DND-41 (cell line): ENCODE data around the gene DYDC1.

Source experiments
- ATAC-seq: fragments of 200-7000 bp; cut with Tn5 transposase; 3 replicates; pipeline ENCODE4 v1.9.1; 2021; ENCODE audit warnings: low read depth; ENCODE audit not compliant: insufficient read depth
- DNase-seq: peaks from one replicate; pipeline ENCODE4 v3.0.0-alpha.2; 2020
- H2AFZ ChIP-seq: 2 replicates; pipeline ENCODE4 v1.6.0; 2012; ENCODE audit warnings: low read depth, low read length
- H3K27ac ChIP-seq: 2 replicates; pipeline ENCODE4 v1.5.1; 2012; ENCODE audit warnings: low read length, inconsistent platforms
- H3K27me3 ChIP-seq: fragments of 200-600 bp; sonication (generic); 2 replicates; pipeline ENCODE4 v1.6.0; 2012; ENCODE audit warnings: low read length, mild to moderate bottlenecking, inconsistent platforms; ENCODE audit not compliant: insufficient read depth, poor library complexity
- H3K36me3 ChIP-seq: 2 replicates; pipeline ENCODE4 v1.5.1; 2012; ENCODE audit warnings: low read length, inconsistent platforms; ENCODE audit not compliant: insufficient read depth
- H3K4me1 ChIP-seq: 2 replicates; pipeline ENCODE4 v1.5.1; 2012; ENCODE audit warnings: mild to moderate bottlenecking, low read length; ENCODE audit not compliant: insufficient read depth
- H3K4me2 ChIP-seq: 2 replicates; pipeline ENCODE4 v1.6.0; 2012; ENCODE audit warnings: mild to moderate bottlenecking, moderate library complexity, low read length, inconsistent platforms; ENCODE audit not compliant: insufficient read depth
- H3K4me3 ChIP-seq, 2 experiments: fragments of 200-600 bp in 1 of 2; shearing (Covaris generic) in 1 of 2; 2 replicates each; pipeline ENCODE4 v1.5.1; 2012 to 2016; ENCODE audit warnings: inconsistent platforms in 2 of 2, low read length in 2 of 2, mild to moderate bottlenecking in 2 of 2, low read depth in 1 of 2, moderate library complexity in 1 of 2
- H3K79me2 ChIP-seq: 2 replicates; pipeline ENCODE4 v1.6.0; 2012; ENCODE audit warnings: low read length, inconsistent platforms; ENCODE audit not compliant: insufficient read depth
- H3K9ac ChIP-seq: 2 replicates; pipeline ENCODE4 v1.6.0; 2012; ENCODE audit warnings: low read depth, mild to moderate bottlenecking, inconsistent platforms, low read length, moderate library complexity
- H3K9me3 ChIP-seq: 2 replicates; pipeline ENCODE4 v1.5.1; 2012; ENCODE audit warnings: low read length, moderate library complexity, mild to moderate bottlenecking, inconsistent platforms; ENCODE audit not compliant: insufficient read depth, severe bottlenecking
- H4K20me1 ChIP-seq: 2 replicates; pipeline ENCODE4 v1.6.0; 2012; ENCODE audit warnings: low read length; ENCODE audit not compliant: insufficient read depth
- EZH2 ChIP-seq: IDR thresholded peaks from 3 replicates; pipeline ENCODE4 v1.6.1; 2012; ENCODE audit warnings: borderline replicate concordance, low read depth, mild to moderate bottlenecking, moderate library complexity, low read length, inconsistent platforms; ENCODE audit not compliant: severe bottlenecking
- TF ChIP-seq, protein P1 (sequence below): IDR thresholded peaks from 2 replicates; pipeline ENCODE4 v1.5.1; 2012; ENCODE audit warnings: borderline replicate concordance, low read length, moderate library complexity, mild to moderate bottlenecking; ENCODE audit not compliant: poor library complexity, severe bottlenecking; ENCODE audit errors: extremely low read depth

DYDC1 gene

DNA sequence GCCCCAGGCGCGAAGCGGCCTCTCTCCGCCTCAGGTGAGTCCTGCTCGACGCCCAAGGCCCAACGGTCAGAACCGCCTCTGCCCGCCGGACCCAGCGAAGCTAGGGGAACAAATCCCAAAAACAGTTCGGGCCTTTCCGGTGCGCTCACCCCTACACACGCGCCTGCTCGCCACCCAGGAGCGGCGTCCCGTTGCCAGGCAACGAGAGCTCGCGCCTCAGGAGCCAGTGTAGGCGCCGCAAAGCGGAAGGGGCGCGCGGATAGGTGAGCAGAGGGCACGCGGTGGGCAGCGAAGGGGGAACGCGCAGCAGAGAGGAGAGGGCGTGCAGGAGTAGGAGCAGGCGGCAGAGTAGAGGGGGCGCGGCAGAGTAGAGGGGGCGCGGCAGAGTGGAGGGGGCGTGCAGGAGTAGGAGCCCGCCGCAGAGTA lies at the start of gene DYDC1, which contains the start of gene DYDC2:
TSS of gene DYDC1 (minus strand) at position 193 of the 426 bp plus-strand sequence. CDS start 4,154 bp downstream, outside the sequence.
TSS of gene DYDC2 (plus strand) at position 219 of the 426 bp plus-strand sequence. CDS start 5,663 bp downstream, outside the sequence.
- peaks cover 4% of the 10 kb centered on the region for H3K27me3 ChIP-seq
- H3K27ac ChIP-seq, result no peak within 1 kb of the TSS
- no peak within 1 kb of the TSS for H3K4me3 ChIP-seq
- H3K4me1 ChIP-seq, result no peaks in the 10 kb centered on the region
- H3K9me3 ChIP-seq, result no peaks in the 10 kb centered on the region
- no peak within 1 kb of the TSS for H2AFZ ChIP-seq
- DNase-seq, result no peak
- no peaks in the 10 kb centered on the region for H4K20me1 ChIP-seq
- H3K9ac ChIP-seq, result no peak within 1 kb of the TSS
- H3K36me3 ChIP-seq, result no peaks in the 10 kb centered on the region
- no peak within 1 kb of the TSS for H3K4me2 ChIP-seq
- ATAC-seq, result no peak
- TF ChIP-seq EZH2, result no peak
- TF ChIP-seq, protein P1, sequence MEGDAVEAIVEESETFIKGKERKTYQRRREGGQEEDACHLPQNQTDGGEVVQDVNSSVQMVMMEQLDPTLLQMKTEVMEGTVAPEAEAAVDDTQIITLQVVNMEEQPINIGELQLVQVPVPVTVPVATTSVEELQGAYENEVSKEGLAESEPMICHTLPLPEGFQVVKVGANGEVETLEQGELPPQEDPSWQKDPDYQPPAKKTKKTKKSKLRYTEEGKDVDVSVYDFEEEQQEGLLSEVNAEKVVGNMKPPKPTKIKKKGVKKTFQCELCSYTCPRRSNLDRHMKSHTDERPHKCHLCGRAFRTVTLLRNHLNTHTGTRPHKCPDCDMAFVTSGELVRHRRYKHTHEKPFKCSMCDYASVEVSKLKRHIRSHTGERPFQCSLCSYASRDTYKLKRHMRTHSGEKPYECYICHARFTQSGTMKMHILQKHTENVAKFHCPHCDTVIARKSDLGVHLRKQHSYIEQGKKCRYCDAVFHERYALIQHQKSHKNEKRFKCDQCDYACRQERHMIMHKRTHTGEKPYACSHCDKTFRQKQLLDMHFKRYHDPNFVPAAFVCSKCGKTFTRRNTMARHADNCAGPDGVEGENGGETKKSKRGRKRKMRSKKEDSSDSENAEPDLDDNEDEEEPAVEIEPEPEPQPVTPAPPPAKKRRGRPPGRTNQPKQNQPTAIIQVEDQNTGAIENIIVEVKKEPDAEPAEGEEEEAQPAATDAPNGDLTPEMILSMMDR, result no peak
- H3K79me2 ChIP-seq, result no peaks in the 10 kb centered on the region

DNA sequence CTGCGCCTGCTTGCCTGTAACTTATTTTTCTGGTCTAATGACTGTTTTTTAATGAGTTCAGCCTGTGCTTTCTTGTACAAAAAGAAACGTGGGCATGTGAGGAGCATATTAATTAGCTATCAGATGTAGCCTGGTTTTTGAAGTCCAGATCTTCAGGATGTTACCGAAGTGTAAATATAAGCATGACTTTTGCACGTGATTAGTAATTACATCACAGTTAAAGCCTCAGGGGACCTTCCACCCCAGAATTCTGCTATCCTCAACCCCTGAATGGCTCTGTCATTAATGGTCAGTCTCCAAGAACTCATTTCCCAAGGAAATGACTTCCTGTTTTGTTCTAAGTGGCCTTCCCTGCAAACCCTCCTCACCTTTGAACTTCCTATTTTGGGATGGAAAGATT lies 49.6 kb upstream of the DYDC1 start:
- Histone ChIP-seq H3K4me3 (no peak overlapping the region), H3K27ac (no peak overlapping the region), H2AFZ (no peak overlapping the region), H3K27me3 (no peaks in the 10 kb centered on the region), H3K36me3 (peaks cover 3% of the 10 kb centered on the region; the same call in 1 of the 2 replicates), H3K9me3 (no peaks in the 10 kb centered on the region), H3K4me1 (peaks cover 26% of the 10 kb centered on the region), H4K20me1 (peaks cover 5% of the 10 kb centered on the region; the same call in 1 of the 2 replicates), H3K79me2 (peaks cover 13% of the 10 kb centered on the region; the same call in 1 of the 2 replicates), H3K4me2 (no peak overlapping the region), H3K9ac (no peak overlapping the region)
- TF ChIP-seq EZH2, result no peak
- TF ChIP-seq, protein P1, result no peak
- no peak for DNase-seq
- ATAC-seq, result no peak

DNA sequence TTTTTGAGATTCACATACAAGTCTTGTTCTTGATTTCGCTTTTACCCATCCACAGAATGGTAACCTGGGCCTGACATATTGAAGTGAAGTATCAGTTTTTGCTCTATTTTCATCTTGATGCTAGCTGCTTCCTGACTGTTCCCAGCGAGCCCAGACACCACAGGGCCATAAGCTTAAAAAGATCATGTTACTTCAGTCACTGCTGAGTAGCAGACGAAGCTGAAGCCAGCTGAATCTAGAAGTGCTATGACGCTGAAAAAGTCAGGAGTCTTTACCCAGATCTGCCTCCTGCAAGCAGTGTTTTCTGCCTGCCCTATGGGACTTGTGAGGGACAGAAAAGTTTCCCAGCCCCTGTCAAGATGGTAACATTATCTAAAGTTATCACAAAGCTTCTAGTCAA lies 49.1 kb upstream of the DYDC1 start:
- no peaks in the 10 kb centered on the region for H3K9me3 ChIP-seq
- no peak for TF ChIP-seq EZH2
- TF ChIP-seq, protein P1, result no peak
- H3K27ac ChIP-seq, result no peak overlapping the region

DNA sequence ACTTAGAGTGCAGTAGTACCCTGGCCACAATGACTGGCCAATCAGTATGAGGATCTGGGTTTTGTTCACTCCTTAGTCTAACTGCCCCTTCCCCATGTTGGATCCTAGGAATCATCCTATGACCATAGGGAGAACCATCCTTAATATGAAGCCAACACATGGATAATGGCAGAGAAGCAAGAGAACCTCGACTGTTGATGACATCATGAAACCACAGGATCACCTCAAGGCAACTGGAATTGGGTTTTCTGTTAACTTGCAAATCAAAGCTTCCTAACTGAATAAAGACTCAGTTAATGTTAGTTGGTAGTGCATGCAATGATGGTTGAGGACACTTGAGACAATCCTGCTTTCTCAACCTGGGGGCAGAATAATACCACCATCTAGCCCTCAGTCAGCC lies 48.5 kb upstream of the DYDC1 start:
- ATAC-seq (no peak), DNase-seq (no peak)
- Histone ChIP-seq H3K27me3 (no peaks in the 10 kb centered on the region), H3K4me3 (no peak overlapping the region), H3K9me3 (no peaks in the 10 kb centered on the region), H2AFZ (no peak overlapping the region), H3K9ac (no peak overlapping the region), H3K36me3 (no peaks in the 10 kb centered on the region), H3K79me2 (peaks cover 10% of the 10 kb centered on the region; the same call in 1 of the 2 replicates), H4K20me1 (0 out of 2 replicates have a peak, but pooled peaks cover 2% of the 10 kb centered on the region), H3K4me2 (no peak overlapping the region), H3K27ac (no peak overlapping the region), H3K4me1 (peaks cover 19% of the 10 kb centered on the region)
- TF ChIP-seq, protein P1, result no peak
- no peak for TF ChIP-seq EZH2

More for the DNA sequence above, 49.1 kb upstream of the DYDC1 start:
- no peak for ATAC-seq
- Histone ChIP-seq H3K4me3 (no peak overlapping the region), H2AFZ (no peak overlapping the region), H4K20me1 (peaks cover 5% of the 10 kb centered on the region; the same call in 1 of the 2 replicates), H3K79me2 (peaks cover 13% of the 10 kb centered on the region; the same call in 1 of the 2 replicates), H3K4me2 (no peak overlapping the region), H3K9ac (no peak overlapping the region), H3K27me3 (no peaks in the 10 kb centered on the region), H3K36me3 (peaks cover 3% of the 10 kb centered on the region; the same call in 1 of the 2 replicates), H3K4me1 (peaks cover 23% of the 10 kb centered on the region)
- DNase-seq, result no peak
